Stimulated activated CD4-positive, alpha-beta T cell treated with anti-CD3 and anti-CD28 coated beads, TNF-alpha, amount 100 ng/mL, for 4 hours (primary cell): ENCODE results near the gene IDUA.
"Not testable (repeated sequence)": the region's sequence is repeated elsewhere in the genome, so short reads cannot be mapped to it uniquely, and the experiment has no call there.

Experiments
- DNase-seq, 3 experiments: peaks; one replicate each; pipeline ENCODE4 v3.0.0-alpha.2; 2020; ENCODE audit warnings: low read depth in 3 of 3

The IDUA gene

GRCh38 chr4:1045595-1046201 lies 58.9 kb downstream of the IDUA start:
- no peak for DNase-seq

- DNase-seq: not testable (repeated sequence)
These were observed 59.8 kb downstream of the IDUA start for GRCh38 chr4:1046581-1047011.

GRCh38 chr4:1047106-1047975 lies 60.5 kb downstream of the IDUA start:
- DNase-seq: no peak

GRCh38 chr4:1047976-1048772 lies 61.3 kb downstream of the IDUA start:
- no peak for DNase-seq

GRCh38 chr4:1048773-1049590 lies 62.1 kb downstream of the IDUA start:
- no peak for DNase-seq

- no peak for DNase-seq
These were observed 62.7 kb downstream of the IDUA start for GRCh38 chr4:1049591-1049905.

- no peak for DNase-seq
These were observed 63.8 kb downstream of the IDUA start for GRCh38 chr4:1050486-1051213.

GRCh38 chr4:1051472-1051871 lies 64.6 kb downstream of the IDUA start:
- DNase-seq: no peak

- DNase-seq: no peak
These were observed 65.4 kb downstream of the IDUA start for GRCh38 chr4:1052231-1052671.

GRCh38 chr4:1053080-1053661 lies 66.3 kb downstream of the IDUA start:
- DNase-seq: no peak

- DNase-seq: not testable (repeated sequence)
These were observed 67.0 kb downstream of the IDUA start for GRCh38 chr4:1053891-1054290.
